ENCODE data around the gene LETM1. TPM values are rescaled to one million over a fixed set of nuclear protein-coding genes. Genes with fewer than 3 reads are reported as not detected.

The LETM1 gene
- total RNA-seq, 2 donors from 2014 or later = 32.1 to 63.1 TPM

DNA sequence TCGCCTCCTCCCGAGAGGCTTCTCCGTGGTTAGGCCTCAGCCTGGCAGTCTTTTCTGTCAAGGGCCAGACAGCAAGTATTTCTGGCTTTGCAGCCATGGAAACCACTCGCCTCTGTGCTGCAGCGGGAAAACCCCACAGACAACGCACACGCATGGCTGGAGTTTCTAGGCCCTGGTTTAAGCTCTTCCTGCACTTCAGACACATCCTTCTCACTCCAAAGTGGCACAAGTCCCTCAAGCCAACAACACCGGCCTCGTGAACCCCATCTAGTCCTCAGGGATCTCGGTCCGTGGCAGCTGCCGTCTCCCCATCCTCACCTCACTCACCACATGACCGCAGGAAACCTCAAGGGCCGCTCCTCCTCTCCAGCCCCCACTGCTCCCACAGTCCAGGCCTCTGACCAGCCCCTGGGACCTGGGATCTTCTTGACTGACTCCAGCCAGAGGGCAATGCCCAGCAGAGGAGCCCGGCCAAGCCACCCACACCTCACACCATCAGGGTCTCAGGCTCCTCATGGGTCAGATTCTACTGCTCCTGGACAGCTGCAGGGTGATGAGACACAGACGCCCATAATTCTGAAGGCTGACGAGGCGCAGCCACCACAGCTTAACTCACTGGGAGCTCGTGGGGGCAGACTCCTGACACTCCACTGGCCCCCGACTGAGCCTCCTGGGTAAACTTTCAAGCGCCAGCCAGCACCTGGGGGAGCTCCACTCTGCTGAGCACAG is 21.7 kb downstream of the LETM1 start:
- H3K27ac ChIP-seq = no peak overlapping the region
- intact Hi-C loops (cut with DNase I) = no loop called here
- peaks cover 13 to 20% of the 10 kb centered on the region in 2 donors for H3K36me3 ChIP-seq
- 90% methylated on average over 21 of the region's 21 CpGs for WGBS
- H3K27me3 ChIP-seq (replicated peaks; ENCODE audit: insufficient read depth) = no peaks in the 10 kb centered on the region
- H3K4me3 ChIP-seq = no peak overlapping the region
- no peaks in the 10 kb centered on the region for H3K4me1 ChIP-seq (replicated peaks)
- DNase-seq (ENCODE audit: low spot score) = no peak
- H3K9me3 ChIP-seq = no peaks in the 10 kb centered on the region
- TF ChIP-seq POLR2A (IDR thresholded peaks at IDR 0.05) (no peak), POLR2AphosphoS5 (IDR thresholded peaks at IDR 0.05) (no peak)
- TF ChIP-seq, protein P1, sequence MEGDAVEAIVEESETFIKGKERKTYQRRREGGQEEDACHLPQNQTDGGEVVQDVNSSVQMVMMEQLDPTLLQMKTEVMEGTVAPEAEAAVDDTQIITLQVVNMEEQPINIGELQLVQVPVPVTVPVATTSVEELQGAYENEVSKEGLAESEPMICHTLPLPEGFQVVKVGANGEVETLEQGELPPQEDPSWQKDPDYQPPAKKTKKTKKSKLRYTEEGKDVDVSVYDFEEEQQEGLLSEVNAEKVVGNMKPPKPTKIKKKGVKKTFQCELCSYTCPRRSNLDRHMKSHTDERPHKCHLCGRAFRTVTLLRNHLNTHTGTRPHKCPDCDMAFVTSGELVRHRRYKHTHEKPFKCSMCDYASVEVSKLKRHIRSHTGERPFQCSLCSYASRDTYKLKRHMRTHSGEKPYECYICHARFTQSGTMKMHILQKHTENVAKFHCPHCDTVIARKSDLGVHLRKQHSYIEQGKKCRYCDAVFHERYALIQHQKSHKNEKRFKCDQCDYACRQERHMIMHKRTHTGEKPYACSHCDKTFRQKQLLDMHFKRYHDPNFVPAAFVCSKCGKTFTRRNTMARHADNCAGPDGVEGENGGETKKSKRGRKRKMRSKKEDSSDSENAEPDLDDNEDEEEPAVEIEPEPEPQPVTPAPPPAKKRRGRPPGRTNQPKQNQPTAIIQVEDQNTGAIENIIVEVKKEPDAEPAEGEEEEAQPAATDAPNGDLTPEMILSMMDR (IDR thresholded peaks at IDR 0.05) = no peak

GRCh38 chr4:1833307-1834046 is 22.5 kb downstream of the LETM1 start:
- Histone ChIP-seq H3K4me1 (replicated peaks) (no peaks in the 10 kb centered on the region), H3K27me3 (replicated peaks; ENCODE audit: insufficient read depth) (no peaks in the 10 kb centered on the region), H3K36me3 (peaks cover 13 to 20% of the 10 kb centered on the region in 2 donors), H3K9me3 (no peaks in the 10 kb centered on the region), H3K4me3 (no peak overlapping the region), H3K27ac (no peak overlapping the region)
- TF ChIP-seq POLR2A (IDR thresholded peaks at IDR 0.05) (no peak), POLR2AphosphoS5 (IDR thresholded peaks at IDR 0.05) (no peak)
- TF ChIP-seq, protein P1 (IDR thresholded peaks at IDR 0.05) = no peak
- intact Hi-C loops (cut with DNase I) = no loop called here
- 95% methylated on average over 14 of the region's 14 CpGs for WGBS
- no peak for DNase-seq (ENCODE audit: low spot score)

GRCh38 chr4:1832690-1833089 is 23.3 kb downstream of the LETM1 start:
- no peaks in the 10 kb centered on the region for H3K4me1 ChIP-seq (replicated peaks)
- intact Hi-C loops (cut with DNase I) = no loop called here
- H3K27ac ChIP-seq = no peak overlapping the region
- no peak overlapping the region for H3K4me3 ChIP-seq
- no peak for TF ChIP-seq POLR2A (IDR thresholded peaks at IDR 0.05)
- no peak for TF ChIP-seq POLR2AphosphoS5 (IDR thresholded peaks at IDR 0.05)
- TF ChIP-seq, protein P1 (IDR thresholded peaks at IDR 0.05) = no peak
- peaks cover 13 to 20% of the 10 kb centered on the region in 2 donors for H3K36me3 ChIP-seq
- no peaks in the 10 kb centered on the region for H3K27me3 ChIP-seq (replicated peaks; ENCODE audit: insufficient read depth)
- 93% methylated on average over 18 of the region's 18 CpGs for WGBS
- H3K9me3 ChIP-seq = no peaks in the 10 kb centered on the region
- no peak for DNase-seq (ENCODE audit: low spot score)

GRCh38 chr4:1831331-1831730 is 24.6 kb downstream of the LETM1 start:
- peaks cover 13 to 20% of the 10 kb centered on the region in 2 donors for H3K36me3 ChIP-seq
- 96% methylated on average over 8 of the region's 8 CpGs for WGBS

More at GRCh38 chr4:1831331-1831730, 24.6 kb downstream of the LETM1 start:
- H3K9me3 ChIP-seq = no peaks in the 10 kb centered on the region
- no peak overlapping the region for H3K4me3 ChIP-seq
- no peak overlapping the region for H3K27ac ChIP-seq
- TF ChIP-seq, protein P1 (IDR thresholded peaks at IDR 0.05) = no peak
- TF ChIP-seq POLR2AphosphoS5 (IDR thresholded peaks at IDR 0.05) (no peak), POLR2A (IDR thresholded peaks at IDR 0.05) (no peak)
- intact Hi-C loops (cut with DNase I) = no loop called here
- H3K27me3 ChIP-seq (replicated peaks; ENCODE audit: insufficient read depth) = no peaks in the 10 kb centered on the region
- H3K4me1 ChIP-seq (replicated peaks) = no peaks in the 10 kb centered on the region
- DNase-seq (ENCODE audit: low spot score) = no peak

Measured in prostate gland (tissue), 2 donors.